ENCODE measurements around the gene ABCC1. TPM values are rescaled to one million over a fixed set of nuclear protein-coding genes. Genes with fewer than 3 reads are reported as not detected.

Gene ABCC1
- polyA plus RNA-seq, 1 donor from 2014 or later, result 3.0 TPM

GRCh38 chr16:15952265-15952711 is 2.9 kb downstream of the ABCC1 start:
- no peaks in the 10 kb centered on the region for H3K9me3 ChIP-seq (ENCODE audit: low read length)
- H3K36me3 ChIP-seq (ENCODE audit: insufficient read depth, low read length), result no peaks in the 10 kb centered on the region
- H3K79me2 ChIP-seq (replicated peaks; ENCODE audit: insufficient read depth, low read length), result peaks cover 10% of the 10 kb centered on the region
- TF ChIP-seq EP300 (conservative IDR thresholded peaks at IDR 0.05; ENCODE audit: poor library complexity, severe bottlenecking) (no peak), CTCF (IDR thresholded peaks at IDR 0.05; ENCODE audit: poor library complexity, severe bottlenecking) (no peak), TAF1 (IDR thresholded peaks at IDR 0.05; ENCODE audit: low read depth) (no peak), SMC3 (conservative IDR thresholded peaks at IDR 0.05; ENCODE audit: poor library complexity) (no peak), POLR2AphosphoS5 (IDR thresholded peaks at IDR 0.05) (no peak), RAD21 (conservative IDR thresholded peaks at IDR 0.05) (no peak), EZH2 (IDR thresholded peaks at IDR 0.05; ENCODE audit: borderline replicate concordance, insufficient read depth, low read length, poor library complexity, severe bottlenecking) (no peak), REST (IDR thresholded peaks at IDR 0.05; ENCODE audit: borderline replicate concordance) (no peak), MXI1 (conservative IDR thresholded peaks at IDR 0.05; ENCODE audit: poor library complexity, severe bottlenecking) (no peak)
- no peaks in the 10 kb centered on the region for H4K20me1 ChIP-seq (ENCODE audit: insufficient read depth)
- no peak overlapping the region for H3K27ac ChIP-seq (ENCODE audit: low read length)
- H2AFZ ChIP-seq (ENCODE audit: low read depth, low read length), result no peak overlapping the region
- H3K27me3 ChIP-seq (ENCODE audit: insufficient read depth, low read depth, low read length), result peaks cover 5% of the 10 kb centered on the region
- H3K9me2 ChIP-seq (ENCODE audit: insufficient read depth, low read length), result no peaks in the 10 kb centered on the region
- no peak overlapping the region for H3K4me3 ChIP-seq (ENCODE audit: low read length)
- H3K4me2 ChIP-seq (ENCODE audit: low read length), result no peak overlapping the region
- H3K9ac ChIP-seq (ENCODE audit: low read length), result no peak overlapping the region
- no peaks in the 10 kb centered on the region for H3F3A ChIP-seq (ENCODE audit: insufficient read depth, low read length, poor library complexity, severe bottlenecking)

DNA sequence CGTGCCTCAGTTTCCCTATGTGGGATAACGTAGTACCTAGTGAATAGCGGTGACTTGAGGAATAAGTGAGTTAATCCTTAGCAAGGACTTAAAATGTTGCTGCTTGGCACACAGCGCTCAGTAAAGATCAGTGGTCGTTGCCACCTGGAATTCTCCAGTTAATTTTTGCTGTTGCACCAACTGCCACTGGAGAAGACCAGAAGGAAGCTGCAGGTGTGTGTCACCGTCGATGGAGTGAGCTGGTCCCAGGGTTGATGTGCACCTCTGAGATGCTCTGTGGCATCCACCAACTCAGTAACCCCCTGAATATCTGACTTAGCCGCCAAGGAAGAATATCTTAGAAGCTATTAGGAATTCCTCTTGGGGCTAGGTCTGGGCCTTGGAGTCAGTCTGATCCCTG is 4.1 kb downstream of the ABCC1 start:
- H3K27ac ChIP-seq (ENCODE audit: low read length), result no peak overlapping the region
- H3K36me3 ChIP-seq (ENCODE audit: insufficient read depth, low read length), result no peaks in the 10 kb centered on the region
- no peak overlapping the region for H3K4me2 ChIP-seq (ENCODE audit: low read length)
- H3K9ac ChIP-seq (ENCODE audit: low read length), result no peak overlapping the region
- H3K9me3 ChIP-seq (ENCODE audit: low read length), result no peaks in the 10 kb centered on the region
- TF ChIP-seq REST (IDR thresholded peaks at IDR 0.05; ENCODE audit: borderline replicate concordance) (no peak), RAD21 (conservative IDR thresholded peaks at IDR 0.05) (no peak), SMC3 (conservative IDR thresholded peaks at IDR 0.05; ENCODE audit: poor library complexity) (no peak), CTCF (IDR thresholded peaks at IDR 0.05; ENCODE audit: poor library complexity, severe bottlenecking) (no peak), MXI1 (conservative IDR thresholded peaks at IDR 0.05; ENCODE audit: poor library complexity, severe bottlenecking) (no peak), POLR2AphosphoS5 (IDR thresholded peaks at IDR 0.05) (no peak), EP300 (conservative IDR thresholded peaks at IDR 0.05; ENCODE audit: poor library complexity, severe bottlenecking) (no peak), EZH2 (IDR thresholded peaks at IDR 0.05; ENCODE audit: borderline replicate concordance, insufficient read depth, low read length, poor library complexity, severe bottlenecking) (no peak), TAF1 (IDR thresholded peaks at IDR 0.05; ENCODE audit: low read depth) (no peak)
- H3F3A ChIP-seq (ENCODE audit: insufficient read depth, low read length, poor library complexity, severe bottlenecking), result no peaks in the 10 kb centered on the region
- no peaks in the 10 kb centered on the region for H3K27me3 ChIP-seq (ENCODE audit: insufficient read depth, low read depth, low read length)
- no peaks in the 10 kb centered on the region for H3K9me2 ChIP-seq (ENCODE audit: insufficient read depth, low read length)
- H3K79me2 ChIP-seq (replicated peaks; ENCODE audit: insufficient read depth, low read length), result peaks cover 10% of the 10 kb centered on the region
- no peak overlapping the region for H2AFZ ChIP-seq (ENCODE audit: low read depth, low read length)
- H4K20me1 ChIP-seq (ENCODE audit: insufficient read depth), result no peaks in the 10 kb centered on the region
- no peak overlapping the region for H3K4me3 ChIP-seq (ENCODE audit: low read length)
